Lung (tissue), 12 donors: ENCODE results near the gene MYO3A. TPM values are rescaled to one million over a fixed set of nuclear protein-coding genes. Genes with fewer than 3 reads are reported as not detected.

Experiments
- ATAC-seq: fragments of 200-7000 bp; cut with Tn5 transposase; one replicate; pipeline ENCODE4 v1.9.1; 2020; ENCODE audit warnings: moderate number of reproducible peaks; ENCODE audit not compliant: insufficient read depth, low FRiP score
- DNase-seq, 3 donors: peaks; one replicate each; pipeline ENCODE4 v3.0.0-alpha.2; 2013 to 2017
- H3K27ac ChIP-seq, 2 donors: one replicate each; pipeline ENCODE4 v1.5.1; 2013; ENCODE audit warnings: mild to moderate bottlenecking in 2 of 2, moderate library complexity in 2 of 2, control low read depth in 1 of 2, inconsistent platforms in 1 of 2, low read depth in 1 of 2, low read length in 1 of 2
- H3K27me3 ChIP-seq, 3 donors: one replicate each; pipeline ENCODE4 v1.5.1; 2013; ENCODE audit warnings: low read length in 2 of 3; ENCODE audit not compliant: control insufficient read depth in 3 of 3, insufficient read depth in 3 of 3
- H3K36me3 ChIP-seq, 4 donors: one replicate each; pipeline ENCODE4 v1.5.1; 2013; ENCODE audit warnings: low read length in 4 of 4, mild to moderate bottlenecking in 1 of 4, moderate library complexity in 1 of 4; ENCODE audit not compliant: control insufficient read depth in 4 of 4, insufficient read depth in 4 of 4
- H3K4me1 ChIP-seq, 5 donors: one replicate each; pipeline ENCODE4 v1.5.1; 2013; ENCODE audit warnings: low read length in 5 of 5, mild to moderate bottlenecking in 2 of 5, moderate library complexity in 1 of 5; ENCODE audit not compliant: control insufficient read depth in 5 of 5, insufficient read depth in 5 of 5
- H3K4me3 ChIP-seq: one replicate; pipeline ENCODE4 v1.5.1; 2013; ENCODE audit warnings: mild to moderate bottlenecking, control low read depth, moderate library complexity
- H3K9ac ChIP-seq, 2 donors: one replicate each; pipeline ENCODE4 v1.5.1; 2013; ENCODE audit warnings: low read length in 2 of 2, control low read depth in 1 of 2; ENCODE audit not compliant: insufficient read depth in 1 of 2
- H3K9me3 ChIP-seq, 4 donors: one replicate each; pipeline ENCODE4 v1.5.1; 2013; ENCODE audit warnings: low read length in 3 of 4, mild to moderate bottlenecking in 1 of 4, moderate library complexity in 1 of 4; ENCODE audit not compliant: control insufficient read depth in 4 of 4, insufficient read depth in 3 of 4
- WGBS, 2 donors: extraction: QIAGEN DNeasy Blood & Tissue Kit; methylation state at CpG; one replicate each; pipeline ENCODE4 v1.1.7; 2013; 5-methylcytosine and 5-hydroxymethylcytosine counted together
- polyA plus RNA-seq, 2 donors: library from polyadenylated mRNA; stranded (reverse); fragments of 200-250 nt; gene quantifications; one replicate each; pipeline ENCODE4 v1.2.1, GENCODE V29; 2013
- total RNA-seq, 2 donors: library from RNA; depleted of rRNA in 1 of 2; stranded (reverse); fragments of >200 nt in 1 of 2; gene quantifications; one replicate each; pipeline ENCODE4 v1.2.1, GENCODE V29; 2014 to 2021
- TF ChIP-seq, protein P1 (sequence below): IDR thresholded peaks from 2 replicates; pipeline ENCODE4 v1.5.1; 2012; ENCODE audit warnings: mild to moderate bottlenecking; ENCODE audit errors: control extremely low read depth, extremely low read depth
- donor health status: control.
- donor health status: control.
- donor health status: Bipolar disorder and iron deficiency.
- donor health status: healthy.
- donor health status: DM: yes; HTN: yes; CAD: no.

MYO3A gene
- total and polyA plus RNA-seq, 4 donors, result 0.08 to 5.7 (median 0.34) TPM

DNA sequence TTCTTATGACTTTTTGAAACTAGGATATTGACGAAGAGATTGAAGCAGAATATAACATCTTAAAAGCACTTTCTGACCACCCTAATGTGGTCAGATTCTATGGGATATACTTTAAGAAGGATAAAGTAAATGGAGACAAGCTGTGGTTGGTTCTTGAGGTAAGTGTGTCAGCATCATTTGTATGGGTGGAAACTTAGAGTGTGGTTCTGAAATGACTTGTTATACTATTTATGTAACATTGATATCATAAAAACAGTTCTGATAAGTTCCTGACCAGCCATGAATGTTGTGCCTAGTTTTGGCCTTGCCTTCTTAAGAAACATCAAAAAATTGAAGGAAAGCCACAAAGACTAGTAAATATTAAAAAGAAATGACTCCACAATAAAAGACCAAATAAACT is 20.8 kb downstream of the MYO3A start:
- no peaks in the 10 kb centered on the region for H3K9me3 ChIP-seq
- no peak overlapping the region for H3K4me3 ChIP-seq
- TF ChIP-seq, protein P1, sequence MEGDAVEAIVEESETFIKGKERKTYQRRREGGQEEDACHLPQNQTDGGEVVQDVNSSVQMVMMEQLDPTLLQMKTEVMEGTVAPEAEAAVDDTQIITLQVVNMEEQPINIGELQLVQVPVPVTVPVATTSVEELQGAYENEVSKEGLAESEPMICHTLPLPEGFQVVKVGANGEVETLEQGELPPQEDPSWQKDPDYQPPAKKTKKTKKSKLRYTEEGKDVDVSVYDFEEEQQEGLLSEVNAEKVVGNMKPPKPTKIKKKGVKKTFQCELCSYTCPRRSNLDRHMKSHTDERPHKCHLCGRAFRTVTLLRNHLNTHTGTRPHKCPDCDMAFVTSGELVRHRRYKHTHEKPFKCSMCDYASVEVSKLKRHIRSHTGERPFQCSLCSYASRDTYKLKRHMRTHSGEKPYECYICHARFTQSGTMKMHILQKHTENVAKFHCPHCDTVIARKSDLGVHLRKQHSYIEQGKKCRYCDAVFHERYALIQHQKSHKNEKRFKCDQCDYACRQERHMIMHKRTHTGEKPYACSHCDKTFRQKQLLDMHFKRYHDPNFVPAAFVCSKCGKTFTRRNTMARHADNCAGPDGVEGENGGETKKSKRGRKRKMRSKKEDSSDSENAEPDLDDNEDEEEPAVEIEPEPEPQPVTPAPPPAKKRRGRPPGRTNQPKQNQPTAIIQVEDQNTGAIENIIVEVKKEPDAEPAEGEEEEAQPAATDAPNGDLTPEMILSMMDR, result no peak
- H3K4me1 ChIP-seq, result no peaks in the 10 kb centered on the region
- H3K27ac ChIP-seq, result no peak overlapping the region
- H3K27me3 ChIP-seq, result no peaks in the 10 kb centered on the region
- H3K9ac ChIP-seq, result no peak overlapping the region
- DNase-seq (no peak), ATAC-seq (no peak)
- no peaks in the 10 kb centered on the region for H3K36me3 ChIP-seq
- WGBS, 2 donors, result 86 to 96% methylated on average over 1 of the region's 1 CpG

DNA sequence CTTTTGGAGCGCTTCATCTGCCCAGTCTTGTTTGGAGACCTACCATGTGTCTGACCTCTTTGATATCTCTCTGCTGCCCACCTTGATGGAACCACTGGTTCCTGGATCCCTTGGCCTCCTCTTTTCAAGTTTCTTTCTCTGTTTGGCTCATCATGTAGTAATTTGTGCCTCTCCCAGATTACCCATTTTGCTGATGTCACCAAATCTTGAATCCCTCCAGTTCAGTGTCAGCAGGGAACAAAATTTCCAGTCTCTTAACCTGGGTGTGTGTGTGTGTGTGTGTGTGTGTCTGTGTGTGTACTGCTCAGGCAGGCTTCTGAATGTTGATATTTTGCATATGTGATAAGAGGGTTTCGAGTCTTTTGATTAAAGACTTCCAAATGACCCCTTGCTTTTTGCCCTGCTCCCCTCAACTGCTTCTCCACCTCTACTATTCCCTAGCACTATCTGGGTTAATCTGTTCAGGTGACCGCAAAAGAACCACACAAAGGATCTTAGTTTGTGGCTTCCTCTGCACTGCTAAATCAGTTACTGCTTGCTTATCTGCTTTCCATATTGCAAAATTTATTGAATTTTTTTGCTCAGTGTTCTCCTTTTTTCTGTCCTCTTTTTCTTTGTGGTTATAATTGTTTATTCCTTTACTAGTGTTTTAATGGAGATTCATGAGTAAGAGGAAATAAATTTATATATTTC is 25.7 kb downstream of the MYO3A start:
- no peak overlapping the region for H3K4me3 ChIP-seq
- no peak overlapping the region for H3K9ac ChIP-seq
- no peak for ATAC-seq
- H3K9me3 ChIP-seq, result no peaks in the 10 kb centered on the region
- no peak for DNase-seq
- 60 to 71% methylated on average over 3 of the region's 3 CpGs for WGBS, 2 donors
- H3K36me3 ChIP-seq, result no peaks in the 10 kb centered on the region
- TF ChIP-seq, protein P1, result no peak
- H3K27ac ChIP-seq, result no peak overlapping the region
- H3K4me1 ChIP-seq, result no peaks in the 10 kb centered on the region
- H3K27me3 ChIP-seq, result no peaks in the 10 kb centered on the region

- no peak overlapping the region for H3K9ac ChIP-seq
- H3K9me3 ChIP-seq, result peaks cover 0 to 2% (median 0%) of the 10 kb centered on the region in 4 donors
- H3K4me3 ChIP-seq, result no peak overlapping the region
- H3K4me1 ChIP-seq, result no peaks in the 10 kb centered on the region
- H3K36me3 ChIP-seq, result no peaks in the 10 kb centered on the region
- H3K27me3 ChIP-seq, result no peaks in the 10 kb centered on the region
- ATAC-seq (no peak), DNase-seq (no peak)
- 74 to 85% methylated on average over 4 of the region's 4 CpGs for WGBS, 2 donors
- TF ChIP-seq, protein P1, result no peak
- no peak overlapping the region for H3K27ac ChIP-seq
These were observed 31.6 kb downstream of the MYO3A start for GRCh38 chr10:25965584-25965983.

DNA sequence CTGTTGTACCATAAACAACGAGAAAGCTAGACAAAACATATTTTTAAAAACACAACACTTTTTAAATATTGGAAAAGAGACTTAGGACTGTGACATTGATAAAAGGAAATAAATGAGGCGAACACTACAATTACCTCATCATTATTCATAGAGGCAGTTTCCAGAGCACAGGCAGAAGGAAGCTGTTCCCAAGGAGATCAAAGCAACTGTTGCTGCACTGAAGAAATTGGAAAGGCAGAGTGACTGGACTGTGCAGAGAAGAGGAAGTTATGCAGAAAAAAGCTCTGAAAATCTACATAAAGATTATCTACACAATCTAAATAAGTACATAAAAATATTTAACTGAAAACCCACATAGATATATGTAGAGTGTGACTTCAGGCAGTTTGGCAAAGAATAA is 32.8 kb downstream of the MYO3A start:
- Histone ChIP-seq H3K36me3 (no peaks in the 10 kb centered on the region), H3K27ac (no peak overlapping the region), H3K9ac (no peak overlapping the region), H3K4me1 (no peaks in the 10 kb centered on the region), H3K4me3 (no peak overlapping the region), H3K27me3 (no peaks in the 10 kb centered on the region), H3K9me3 (peaks cover 0 to 2% (median 0%) of the 10 kb centered on the region in 4 donors)
- 48 to 60% methylated on average over 2 of the region's 2 CpGs for WGBS, 2 donors
- TF ChIP-seq, protein P1, result no peak
- no peak for ATAC-seq
- no peak for DNase-seq
